Natural killer cell treated with Interleukin-12 subunit alpha and Interleukin-12 subunit beta and Interleukin-15 and Interleukin-18, amount 100 ng/mL, for 72 hours (primary cell): ENCODE measurements around the gene SLC18A2. TPM values are rescaled to one million over a fixed set of nuclear protein-coding genes. Genes with fewer than 3 reads are reported as not detected.
"Not testable (repeated sequence)": the region's sequence is repeated elsewhere in the genome, so short reads cannot be mapped to it uniquely, and the experiment has no call there.

ENCODE experiments used
- ATAC-seq, 2 donors: fragments of 150-1000 bp; cut with Tn5 transposase in 1 of 2; sonication (Bioruptor Pico), chemical (Tn5 transposase) in 1 of 2; 2 replicates each; pipeline ENCODE4 v1.10.0; 2021
- DNase-seq: peaks from one replicate; pipeline ENCODE4 v3.0.0; 2022; ENCODE audit warnings: low spot score
- H3K27ac Mint-ChIP-seq, 2 donors: 1 replicate in 1 of 2; 2 replicates in 1 of 2; pipeline ENCODE4 v1.8.0; 2022; ENCODE audit warnings: mixed read lengths in 2 of 2, mild to moderate bottlenecking in 1 of 2, moderate library complexity in 1 of 2
- H3K27me3 Mint-ChIP-seq, 2 donors: 1 replicate in 1 of 2; 2 replicates in 1 of 2; pipeline ENCODE4 v1.8.0; 2022; ENCODE audit warnings: mixed read lengths in 2 of 2
- H3K36me3 Mint-ChIP-seq: one replicate; pipeline ENCODE4 v1.8.0; 2022; ENCODE audit warnings: mixed read lengths
- H3K4me1 Mint-ChIP-seq, 2 donors: 1 replicate in 1 of 2; 2 replicates in 1 of 2; pipeline ENCODE4 v1.8.0; 2022; ENCODE audit warnings: low read depth in 2 of 2, mixed read lengths in 2 of 2, mild to moderate bottlenecking in 1 of 2
- H3K4me3 Mint-ChIP-seq: one replicate; pipeline ENCODE4 v1.8.0; 2022; ENCODE audit warnings: mixed read lengths
- H3K9me3 Mint-ChIP-seq: 2 replicates; pipeline ENCODE4 v1.8.0; 2022; ENCODE audit warnings: mixed read lengths
- total RNA-seq, 2 donors: library from RNA; stranded (reverse); gene quantifications; one replicate each; pipeline ENCODE4 v1.2.3, GENCODE V29; 2022

The SLC18A2 gene
- total RNA-seq, 2 donors from 2014 or later: 0.59 TPM; not detected in 1

DNA sequence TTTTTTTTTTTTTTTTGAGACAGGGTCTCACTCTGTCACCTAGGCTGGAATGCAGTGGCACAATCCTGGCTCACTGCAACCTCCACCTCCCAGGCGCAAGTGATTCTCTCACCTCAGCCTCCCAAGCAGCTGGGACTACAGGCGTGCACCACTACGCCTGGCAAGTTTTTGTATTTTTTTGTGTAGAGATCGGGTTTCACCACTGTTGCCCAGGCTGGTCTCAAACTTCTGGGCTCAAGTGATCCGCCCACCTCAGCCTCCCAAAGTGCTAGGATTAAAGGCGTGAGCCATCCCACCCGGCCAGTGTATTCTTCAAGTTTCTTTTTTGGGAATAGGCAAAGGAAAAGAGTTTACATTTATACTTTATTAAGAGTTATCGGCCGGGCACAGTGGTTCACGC lies 50.0 kb downstream of the SLC18A2 start:
- H3K36me3 Mint-ChIP-seq, ATAC-seq, H3K27ac Mint-ChIP-seq, DNase-seq, H3K27me3 Mint-ChIP-seq, H3K4me3 Mint-ChIP-seq, H3K4me1 Mint-ChIP-seq, H3K9me3 Mint-ChIP-seq: not testable (repeated sequence)

- DNase-seq (no peak), ATAC-seq (no peak)
- Mint-ChIP-seq H3K36me3 (peaks cover 5% of the 10 kb centered on the region), H3K9me3 (no peaks in the 10 kb centered on the region), H3K4me1 (peaks cover 12 to 13% of the 10 kb centered on the region in 2 donors), H3K27me3 (no peaks in the 10 kb centered on the region), H3K4me3 (no peak overlapping the region), H3K27ac (no peak overlapping the region)
Observed at GRCh38 chr10:117294039-117294645, 53.2 kb downstream of the SLC18A2 start.

- H3K27ac Mint-ChIP-seq: no peak overlapping the region
Observed at GRCh38 chr10:117294735-117295134, 53.8 kb downstream of the SLC18A2 start.

GRCh38 chr10:117298219-117298618 lies 57.3 kb downstream of the SLC18A2 start:
- H3K9me3 Mint-ChIP-seq: no peaks in the 10 kb centered on the region
- peaks cover 15 to 26% of the 10 kb centered on the region in 2 donors for H3K4me1 Mint-ChIP-seq
- no peaks in the 10 kb centered on the region for H3K27me3 Mint-ChIP-seq
- ATAC-seq (no peak), DNase-seq (no peak)
- peaks cover 21% of the 10 kb centered on the region for H3K36me3 Mint-ChIP-seq
- no peak overlapping the region for H3K27ac Mint-ChIP-seq
- H3K4me3 Mint-ChIP-seq: no peak overlapping the region

More at GRCh38 chr10:117294735-117295134, 53.8 kb downstream of the SLC18A2 start:
- ATAC-seq: no peak
- H3K36me3 Mint-ChIP-seq: peaks cover 11% of the 10 kb centered on the region
- no peaks in the 10 kb centered on the region for H3K9me3 Mint-ChIP-seq
- no peak overlapping the region for H3K4me3 Mint-ChIP-seq
- DNase-seq: no peak
- peaks cover 13 to 16% of the 10 kb centered on the region in 2 donors for H3K4me1 Mint-ChIP-seq
- H3K27me3 Mint-ChIP-seq: no peaks in the 10 kb centered on the region

- Mint-ChIP-seq H3K27ac (no peak overlapping the region), H3K4me1 (peaks cover 13 to 26% of the 10 kb centered on the region in 2 donors), H3K9me3 (no peaks in the 10 kb centered on the region)
Observed at GRCh38 chr10:117299435-117299834, 58.5 kb downstream of the SLC18A2 start.

DNA sequence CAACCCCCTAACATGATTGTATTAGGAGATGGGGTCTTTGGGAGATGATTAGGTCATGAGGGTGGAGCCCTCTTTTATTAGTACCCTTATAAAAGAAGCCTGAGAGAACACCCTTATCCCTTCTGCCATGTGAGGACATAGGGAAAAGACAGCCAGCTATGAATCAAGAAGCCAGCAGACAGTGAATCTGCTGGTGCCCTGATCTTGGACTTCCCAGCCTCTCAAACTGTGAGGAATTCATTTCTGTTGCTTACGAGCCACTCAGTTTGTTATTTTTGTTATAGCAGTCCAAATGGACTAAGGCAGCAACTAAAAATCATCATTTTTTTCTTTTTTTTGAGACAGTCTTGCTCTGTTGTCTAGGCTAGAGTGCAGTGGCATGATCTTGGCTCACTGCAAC lies 59.8 kb downstream of the SLC18A2 start:
- H3K9me3 Mint-ChIP-seq: no peaks in the 10 kb centered on the region
- peaks cover 17% of the 10 kb centered on the region for H3K36me3 Mint-ChIP-seq
- DNase-seq (no peak), ATAC-seq (no peak)
- peaks cover 9 to 23% of the 10 kb centered on the region in 2 donors for H3K4me1 Mint-ChIP-seq
- H3K27ac Mint-ChIP-seq: no peak overlapping the region
- no peaks in the 10 kb centered on the region for H3K27me3 Mint-ChIP-seq
- no peak overlapping the region for H3K4me3 Mint-ChIP-seq

More at GRCh38 chr10:117299435-117299834, 58.5 kb downstream of the SLC18A2 start:
- no peak for ATAC-seq
- Mint-ChIP-seq H3K36me3 (peaks cover 20% of the 10 kb centered on the region), H3K27me3 (no peaks in the 10 kb centered on the region), H3K4me3 (no peak overlapping the region)
- no peak for DNase-seq

GRCh38 chr10:117303451-117303850 lies 62.5 kb downstream of the SLC18A2 start:
- H3K27ac Mint-ChIP-seq, H3K9me3 Mint-ChIP-seq, H3K4me3 Mint-ChIP-seq, ATAC-seq, H3K27me3 Mint-ChIP-seq, DNase-seq: not testable (repeated sequence)
- Mint-ChIP-seq H3K4me1 (peaks cover 14 to 21% of the 10 kb centered on the region in 2 donors), H3K36me3 (peaks cover 17% of the 10 kb centered on the region)

DNA sequence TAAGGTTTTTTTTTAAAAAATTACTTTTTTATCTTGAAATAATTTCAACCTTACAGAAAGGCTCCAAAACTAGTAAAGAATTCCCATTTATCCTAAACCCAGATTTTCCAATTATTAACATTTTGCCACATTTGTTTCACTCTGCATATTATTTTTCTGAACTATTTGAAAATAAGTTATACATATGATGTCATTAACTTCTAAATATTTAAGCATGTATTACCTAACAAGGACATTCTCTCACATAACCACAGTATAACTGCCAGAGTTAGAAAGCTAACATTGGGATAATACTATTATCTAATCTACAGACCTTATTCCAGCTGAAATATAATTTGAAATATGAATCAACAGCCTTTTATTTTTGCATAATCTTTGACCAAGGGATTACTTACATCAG lies 65.8 kb downstream of the SLC18A2 start:
- ATAC-seq (no peak), DNase-seq (no peak)
- Mint-ChIP-seq H3K4me1 (peaks cover 25 to 29% of the 10 kb centered on the region in 2 donors), H3K27ac (no peak overlapping the region), H3K27me3 (no peaks in the 10 kb centered on the region), H3K36me3 (peaks cover 7% of the 10 kb centered on the region), H3K9me3 (no peaks in the 10 kb centered on the region), H3K4me3 (no peak overlapping the region)

GRCh38 chr10:117311261-117311660 lies 70.3 kb downstream of the SLC18A2 start:
- DNase-seq (no peak), ATAC-seq (no peak)
- Mint-ChIP-seq H3K4me3 (no peak overlapping the region), H3K36me3 (peaks cover 7% of the 10 kb centered on the region), H3K27me3 (no peaks in the 10 kb centered on the region), H3K27ac (no peak overlapping the region), H3K9me3 (no peaks in the 10 kb centered on the region), H3K4me1 (peaks cover 20 to 40% of the 10 kb centered on the region in 2 donors)

DNA sequence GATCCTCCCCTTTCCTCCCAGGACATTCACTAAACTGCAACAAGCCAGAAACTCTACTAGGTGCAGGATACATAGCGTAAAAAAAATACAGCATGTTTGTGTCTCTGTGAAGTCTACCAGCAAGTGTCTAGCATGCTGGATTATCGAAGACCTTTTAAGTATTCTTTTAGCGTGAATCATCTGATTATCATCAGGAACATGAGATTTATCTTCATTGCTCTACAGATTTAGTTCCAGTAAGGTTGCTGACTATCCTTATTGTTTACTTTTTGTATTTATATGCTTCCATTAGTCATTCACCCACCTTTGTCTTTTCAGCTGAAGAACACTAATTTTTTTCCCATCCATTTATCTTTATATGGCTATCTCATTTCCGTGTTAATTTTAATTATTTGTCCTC lies 71.5 kb downstream of the SLC18A2 start:
- no peak overlapping the region for H3K27ac Mint-ChIP-seq
- DNase-seq (no peak), ATAC-seq (no peak)
- no peaks in the 10 kb centered on the region for H3K27me3 Mint-ChIP-seq
- H3K4me3 Mint-ChIP-seq: no peak overlapping the region
- peaks cover 7% of the 10 kb centered on the region for H3K36me3 Mint-ChIP-seq
- H3K9me3 Mint-ChIP-seq: no peaks in the 10 kb centered on the region
- H3K4me1 Mint-ChIP-seq: peaks cover 20 to 40% of the 10 kb centered on the region in 2 donors

GRCh38 chr10:117313641-117314040 lies 72.7 kb downstream of the SLC18A2 start:
- Mint-ChIP-seq H3K27ac (no peak overlapping the region), H3K36me3 (peaks cover 7% of the 10 kb centered on the region), H3K27me3 (no peaks in the 10 kb centered on the region), H3K4me3 (no peak overlapping the region), H3K4me1 (peaks cover 20 to 35% of the 10 kb centered on the region in 2 donors), H3K9me3 (no peaks in the 10 kb centered on the region)
- ATAC-seq (no peak), DNase-seq (no peak)

GRCh38 chr10:117316701-117317100 lies 75.8 kb downstream of the SLC18A2 start:
- Mint-ChIP-seq H3K36me3 (peaks cover 7% of the 10 kb centered on the region), H3K9me3 (no peaks in the 10 kb centered on the region), H3K27me3 (no peaks in the 10 kb centered on the region), H3K27ac (no peak overlapping the region), H3K4me1 (peaks cover 8 to 22% of the 10 kb centered on the region in 2 donors), H3K4me3 (no peak overlapping the region)
- DNase-seq: no peak
- no peak for ATAC-seq

- no peaks in the 10 kb centered on the region for H3K27me3 Mint-ChIP-seq
- no peak overlapping the region for H3K27ac Mint-ChIP-seq
Observed at GRCh38 chr10:117318909-117319308, 78.0 kb downstream of the SLC18A2 start.

GRCh38 chr10:117320050-117320665 lies 79.2 kb downstream of the SLC18A2 start:
- no peak for DNase-seq
- ATAC-seq: no peak
- Mint-ChIP-seq H3K4me1 (peaks cover 4 to 7% of the 10 kb centered on the region in 2 donors), H3K4me3 (no peak overlapping the region), H3K36me3 (peaks cover 2% of the 10 kb centered on the region), H3K27ac (no peak overlapping the region), H3K9me3 (no peaks in the 10 kb centered on the region), H3K27me3 (no peaks in the 10 kb centered on the region)

More at GRCh38 chr10:117318909-117319308, 78.0 kb downstream of the SLC18A2 start:
- ATAC-seq: no peak
- Mint-ChIP-seq H3K9me3 (no peaks in the 10 kb centered on the region), H3K4me3 (no peak overlapping the region), H3K4me1 (peaks cover 10 to 11% of the 10 kb centered on the region in 2 donors), H3K36me3 (peaks cover 7% of the 10 kb centered on the region)
- no peak for DNase-seq
